ENCODE results near the gene TBL3. TPM values are rescaled to one million over a fixed set of nuclear protein-coding genes. Genes with fewer than 3 reads are reported as not detected.

Gene TBL3
- total and polyA plus RNA-seq, 4 donors = 12.5 to 24.3 (median 14.2) TPM

DNA sequence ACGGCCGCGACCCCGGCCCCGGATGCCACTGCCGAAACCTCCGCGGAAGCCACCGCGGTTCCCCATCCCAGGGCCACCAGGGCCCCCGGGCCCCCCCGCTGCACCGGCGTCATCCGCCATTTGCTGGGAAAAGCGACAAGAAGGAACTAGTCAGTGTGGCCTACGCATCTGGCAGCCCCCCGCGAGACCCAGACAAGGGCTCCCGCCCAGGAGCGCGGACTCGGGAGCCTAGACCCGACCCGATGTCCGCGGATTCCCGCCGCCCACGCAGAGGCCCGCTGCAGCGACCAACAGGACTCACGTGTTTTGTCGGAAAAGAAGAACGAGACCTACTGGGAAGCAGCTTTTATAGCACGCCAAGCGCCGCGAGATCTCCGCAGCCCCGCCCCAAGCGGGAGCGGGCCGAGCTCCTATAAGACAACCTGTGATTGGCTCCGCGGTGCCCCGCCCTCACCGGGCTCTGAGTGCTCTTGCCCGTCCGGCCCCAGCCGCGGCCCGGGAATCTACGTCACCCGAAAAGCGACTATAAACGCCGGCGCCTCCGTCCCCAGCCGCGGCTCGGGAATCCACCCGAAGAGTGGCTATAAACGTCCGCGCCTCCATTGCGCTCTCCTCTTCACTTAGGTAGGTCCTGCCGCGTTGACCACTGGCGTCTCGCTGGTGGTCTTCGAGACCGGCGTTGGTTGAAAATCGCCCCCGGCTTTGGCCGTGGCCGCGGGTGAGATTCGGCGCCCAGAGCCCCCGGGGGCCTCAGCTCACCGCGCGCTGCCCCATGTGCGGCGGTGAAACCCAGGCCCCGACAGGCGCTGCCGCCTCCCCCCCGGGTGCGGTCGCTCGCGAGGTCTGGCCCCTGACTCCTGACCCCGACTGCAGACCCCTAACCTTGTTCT, 7.1 kb upstream of the TBL3 start, which contains the start of gene RPS2:
TSS of gene RPS2 (minus strand) at position 321 of the 890 bp plus-strand sequence. CDS start at position 120, 201 bp downstream.
- Histone ChIP-seq H3K27ac (ENCODE audit: low read depth in 1 of 2, low read length in 2 of 2) (peak within 1 kb of the TSS; percentile 89 to 93), H3K9me3 (ENCODE audit: control insufficient read depth in 4 of 4, low read length in 3 of 4) (no peaks in the 10 kb centered on the region), H3K4me3 (ENCODE audit: low read depth in 1 of 3, low read length in 3 of 3) (peak within 1 kb of the TSS; percentile 81 to 97 (median 82)), H3K9ac (ENCODE audit: low read depth in 1 of 2, low read length in 2 of 2) (peak within 1 kb of the TSS; percentile 61 to 99), H3K27me3 (ENCODE audit: control insufficient read depth in 4 of 4, insufficient read depth in 4 of 4, low read length in 3 of 4) (no peaks in the 10 kb centered on the region), H3K36me3 (ENCODE audit: control insufficient read depth in 4 of 4, insufficient read depth in 3 of 4, low read depth in 1 of 4, low read length in 3 of 4) (peaks cover 0 to 26% (median 7%) of the 10 kb centered on the region in 4 donors), H3K4me1 (ENCODE audit: control insufficient read depth in 4 of 4, insufficient read depth in 4 of 4, low read length in 3 of 4) (peaks cover 4 to 30% (median 25%) of the 10 kb centered on the region in 4 donors)
- 1% methylated on average over 97 of the region's 97 CpGs for WGBS
- peak; percentile 96 for DNase-seq (ENCODE audit: low spot score)
- peak; percentile 95 to 98 for TF ChIP-seq EGR1 (IDR thresholded peaks at IDR 0.05; ENCODE audit: low read depth in 2 of 2)
- peak; percentile 20 for TF ChIP-seq NR2F2 (IDR thresholded peaks at IDR 0.05)
- peak; percentile 22 to 33 for TF ChIP-seq RXRA (IDR thresholded peaks at IDR 0.05)
- peak; percentile 62 for TF ChIP-seq MAX (IDR thresholded peaks at IDR 0.05)
- peak in 1 of 2 donors; percentile 81 for TF ChIP-seq GABPA (IDR thresholded peaks at IDR 0.05 in 1 of 2, conservative IDR thresholded peaks at IDR 0.05 in 1 of 2)
- peak; percentile 99 for TF ChIP-seq ZBTB33 (IDR thresholded peaks at IDR 0.05)
- no peak for TF ChIP-seq RAD21 (IDR thresholded peaks at IDR 0.05)
- TF ChIP-seq, protein P1, sequence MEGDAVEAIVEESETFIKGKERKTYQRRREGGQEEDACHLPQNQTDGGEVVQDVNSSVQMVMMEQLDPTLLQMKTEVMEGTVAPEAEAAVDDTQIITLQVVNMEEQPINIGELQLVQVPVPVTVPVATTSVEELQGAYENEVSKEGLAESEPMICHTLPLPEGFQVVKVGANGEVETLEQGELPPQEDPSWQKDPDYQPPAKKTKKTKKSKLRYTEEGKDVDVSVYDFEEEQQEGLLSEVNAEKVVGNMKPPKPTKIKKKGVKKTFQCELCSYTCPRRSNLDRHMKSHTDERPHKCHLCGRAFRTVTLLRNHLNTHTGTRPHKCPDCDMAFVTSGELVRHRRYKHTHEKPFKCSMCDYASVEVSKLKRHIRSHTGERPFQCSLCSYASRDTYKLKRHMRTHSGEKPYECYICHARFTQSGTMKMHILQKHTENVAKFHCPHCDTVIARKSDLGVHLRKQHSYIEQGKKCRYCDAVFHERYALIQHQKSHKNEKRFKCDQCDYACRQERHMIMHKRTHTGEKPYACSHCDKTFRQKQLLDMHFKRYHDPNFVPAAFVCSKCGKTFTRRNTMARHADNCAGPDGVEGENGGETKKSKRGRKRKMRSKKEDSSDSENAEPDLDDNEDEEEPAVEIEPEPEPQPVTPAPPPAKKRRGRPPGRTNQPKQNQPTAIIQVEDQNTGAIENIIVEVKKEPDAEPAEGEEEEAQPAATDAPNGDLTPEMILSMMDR (IDR thresholded peaks at IDR 0.05; ENCODE audit: low read depth, low read length, missing input control) = no peak
- TF ChIP-seq JUND (IDR thresholded peaks at IDR 0.05) = no peak
- peak; percentile 99 for TF ChIP-seq TAF1 (conservative IDR thresholded peaks at IDR 0.05)
- TF ChIP-seq YY1 (IDR thresholded peaks at IDR 0.05) = peak; percentile 94
- TF ChIP-seq, protein P2, sequence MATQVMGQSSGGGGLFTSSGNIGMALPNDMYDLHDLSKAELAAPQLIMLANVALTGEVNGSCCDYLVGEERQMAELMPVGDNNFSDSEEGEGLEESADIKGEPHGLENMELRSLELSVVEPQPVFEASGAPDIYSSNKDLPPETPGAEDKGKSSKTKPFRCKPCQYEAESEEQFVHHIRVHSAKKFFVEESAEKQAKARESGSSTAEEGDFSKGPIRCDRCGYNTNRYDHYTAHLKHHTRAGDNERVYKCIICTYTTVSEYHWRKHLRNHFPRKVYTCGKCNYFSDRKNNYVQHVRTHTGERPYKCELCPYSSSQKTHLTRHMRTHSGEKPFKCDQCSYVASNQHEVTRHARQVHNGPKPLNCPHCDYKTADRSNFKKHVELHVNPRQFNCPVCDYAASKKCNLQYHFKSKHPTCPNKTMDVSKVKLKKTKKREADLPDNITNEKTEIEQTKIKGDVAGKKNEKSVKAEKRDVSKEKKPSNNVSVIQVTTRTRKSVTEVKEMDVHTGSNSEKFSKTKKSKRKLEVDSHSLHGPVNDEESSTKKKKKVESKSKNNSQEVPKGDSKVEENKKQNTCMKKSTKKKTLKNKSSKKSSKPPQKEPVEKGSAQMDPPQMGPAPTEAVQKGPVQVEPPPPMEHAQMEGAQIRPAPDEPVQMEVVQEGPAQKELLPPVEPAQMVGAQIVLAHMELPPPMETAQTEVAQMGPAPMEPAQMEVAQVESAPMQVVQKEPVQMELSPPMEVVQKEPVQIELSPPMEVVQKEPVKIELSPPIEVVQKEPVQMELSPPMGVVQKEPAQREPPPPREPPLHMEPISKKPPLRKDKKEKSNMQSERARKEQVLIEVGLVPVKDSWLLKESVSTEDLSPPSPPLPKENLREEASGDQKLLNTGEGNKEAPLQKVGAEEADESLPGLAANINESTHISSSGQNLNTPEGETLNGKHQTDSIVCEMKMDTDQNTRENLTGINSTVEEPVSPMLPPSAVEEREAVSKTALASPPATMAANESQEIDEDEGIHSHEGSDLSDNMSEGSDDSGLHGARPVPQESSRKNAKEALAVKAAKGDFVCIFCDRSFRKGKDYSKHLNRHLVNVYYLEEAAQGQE (IDR thresholded peaks at IDR 0.05) = peak; percentile 90
- TF ChIP-seq HNF4A (conservative IDR thresholded peaks at IDR 0.05) = peak in 1 of 2 donors; percentile 13
- no peak for TF ChIP-seq FOXA1 (IDR thresholded peaks at IDR 0.05)
- peak; percentile 93 for TF ChIP-seq SP1 (IDR thresholded peaks at IDR 0.05)
